Glomerular visceral epithelial cell (primary cell): ENCODE data around the gene DPF1.

Experiments
- DNase-seq: peaks from one replicate; pipeline ENCODE4 v3.0.0-alpha.2; 2016; ENCODE audit errors: extremely low spot score

The DPF1 gene

GRCh38 chr19:38163419-38164290, 60.4 kb downstream of the DPF1 start:
- no peak for DNase-seq

GRCh38 chr19:38162632-38163031, 61.4 kb downstream of the DPF1 start:
- no peak for DNase-seq

GRCh38 chr19:38162094-38162493, 61.9 kb downstream of the DPF1 start:
- peak; percentile 89 for DNase-seq
